A673 (cell line): Measurements from ENCODE around the gene NECAB2. TPM values are rescaled to one million over a fixed set of nuclear protein-coding genes. Genes with fewer than 3 reads are reported as not detected.

Source experiments
- BruUV-seq: library from RNA; stranded (reverse); fragments of 400-500 nt; replicated peaks from 2 replicates; lab custom pipeline; 2021; lab: Mats Ljungman, UMichigan
- CTCF ChIA-PET: fragments of 300-600 bp; sonication (Branson Sonifier 250); formaldehyde crosslinking; loops from one replicate; lab custom pipeline; 2022; ENCODE audit warnings: antibody characterized with exemption; lab: Charles Lee
- POLR2A ChIA-PET: fragments of 300-600 bp; sonication (Branson Sonifier 250); formaldehyde crosslinking; loops from one replicate; lab custom pipeline; 2022; ENCODE audit warnings: antibody characterized with exemption; ENCODE audit not compliant: low non-redundant PET; lab: Charles Lee
- DNase-seq: peaks from one replicate; pipeline ENCODE4 v3.0.0-alpha.2; 2015; ENCODE audit warnings: low spot score
- H3K27ac ChIP-seq: fragments of 200-600 bp; sonication (generic); 2 replicates; pipeline ENCODE4 v1.5.1; 2016; ENCODE audit warnings: mixed run types, low read depth, mild to moderate bottlenecking, mixed read lengths, antibody characterized with exemption, low read length; ENCODE audit not compliant: poor library complexity, severe bottlenecking
- H3K27me3 ChIP-seq: fragments of 200-600 bp; sonication (generic); replicated peaks from 2 replicates; pipeline ENCODE4 v1.6.1; 2017; ENCODE audit warnings: mixed run types, low read depth, mild to moderate bottlenecking, mixed read lengths, antibody characterized with exemption, low read length; ENCODE audit not compliant: insufficient read depth, poor library complexity
- H3K36me3 ChIP-seq: fragments of 200-600 bp; sonication (generic); 2 replicates; pipeline ENCODE4 v1.6.1; 2016; ENCODE audit warnings: mixed run types, mild to moderate bottlenecking, mixed read lengths, antibody characterized with exemption, low read length; ENCODE audit not compliant: insufficient read depth, poor library complexity, severe bottlenecking
- H3K4me1 ChIP-seq: fragments of 200-600 bp; sonication (generic); 2 replicates; pipeline ENCODE4 v1.6.1; 2017; ENCODE audit warnings: mixed run types, mild to moderate bottlenecking, mixed read lengths, antibody characterized with exemption, low read length; ENCODE audit not compliant: insufficient read depth, poor library complexity, severe bottlenecking
- H3K4me3 ChIP-seq: fragments of 200-600 bp; sonication (generic); 2 replicates; pipeline ENCODE4 v1.5.1; 2016; ENCODE audit warnings: low read depth, mixed run types, mild to moderate bottlenecking, mixed read lengths, low read length; ENCODE audit not compliant: poor library complexity, severe bottlenecking
- H3K9me3 ChIP-seq: fragments of 200-600 bp; sonication (generic); 2 replicates; pipeline ENCODE4 v1.6.1; 2016; ENCODE audit warnings: mixed run types, low read depth, mild to moderate bottlenecking, mixed read lengths, antibody characterized with exemption, low read length; ENCODE audit not compliant: poor library complexity, severe bottlenecking
- EZH2 ChIP-seq: fragments of 200-600 bp; sonication (generic); IDR thresholded peaks from 2 replicates; pipeline ENCODE4 v1.6.1; 2017; ENCODE audit warnings: borderline replicate concordance, low read depth, mild to moderate bottlenecking, mixed read lengths, antibody characterized with exemption, low read length; ENCODE audit not compliant: poor library complexity, severe bottlenecking
- intact Hi-C: fragments of 100-400 bp; cut with micrococcal nuclease; formaldehyde crosslinking; loops from one replicate; pipeline ENCODE4 v1.10.0; 2022; ENCODE audit not compliant: unreplicated experiment
- total RNA-seq: library from RNA; stranded (reverse); gene quantifications from 2 replicates; pipeline ENCODE4 v1.2.3, GENCODE V29; 2021
- TF ChIP-seq, protein P1 (sequence below): fragments of 300-800, 200-600 bp; sonication (generic); conservative IDR thresholded peaks from 2 replicates; pipeline ENCODE4 v1.5.1; 2017; ENCODE audit warnings: low read depth, mild to moderate bottlenecking, antibody characterized with exemption, low read length, moderate library complexity, mixed read lengths

Gene NECAB2
- total RNA-seq, 1 experiment from 2014 or later, result 0.80 TPM

- H3K27ac ChIP-seq, result no peak overlapping the region
- DNase-seq, result no peak
- POLR2A ChIA-PET, result no interaction called here
- H3K27me3 ChIP-seq, result no peaks in the 10 kb centered on the region
- BruUV-seq, result no TSS peak
- no peaks in the 10 kb centered on the region for H3K36me3 ChIP-seq
- no peak overlapping the region for H3K4me3 ChIP-seq
- CTCF ChIA-PET, result no interaction called here
- no peaks in the 10 kb centered on the region for H3K4me1 ChIP-seq
- H3K9me3 ChIP-seq, result no peaks in the 10 kb centered on the region
- no peak for TF ChIP-seq EZH2
- TF ChIP-seq, protein P1, sequence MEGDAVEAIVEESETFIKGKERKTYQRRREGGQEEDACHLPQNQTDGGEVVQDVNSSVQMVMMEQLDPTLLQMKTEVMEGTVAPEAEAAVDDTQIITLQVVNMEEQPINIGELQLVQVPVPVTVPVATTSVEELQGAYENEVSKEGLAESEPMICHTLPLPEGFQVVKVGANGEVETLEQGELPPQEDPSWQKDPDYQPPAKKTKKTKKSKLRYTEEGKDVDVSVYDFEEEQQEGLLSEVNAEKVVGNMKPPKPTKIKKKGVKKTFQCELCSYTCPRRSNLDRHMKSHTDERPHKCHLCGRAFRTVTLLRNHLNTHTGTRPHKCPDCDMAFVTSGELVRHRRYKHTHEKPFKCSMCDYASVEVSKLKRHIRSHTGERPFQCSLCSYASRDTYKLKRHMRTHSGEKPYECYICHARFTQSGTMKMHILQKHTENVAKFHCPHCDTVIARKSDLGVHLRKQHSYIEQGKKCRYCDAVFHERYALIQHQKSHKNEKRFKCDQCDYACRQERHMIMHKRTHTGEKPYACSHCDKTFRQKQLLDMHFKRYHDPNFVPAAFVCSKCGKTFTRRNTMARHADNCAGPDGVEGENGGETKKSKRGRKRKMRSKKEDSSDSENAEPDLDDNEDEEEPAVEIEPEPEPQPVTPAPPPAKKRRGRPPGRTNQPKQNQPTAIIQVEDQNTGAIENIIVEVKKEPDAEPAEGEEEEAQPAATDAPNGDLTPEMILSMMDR, result no peak
- intact Hi-C loops, result no loop called here
Observed at GRCh38 chr16:84029297-84030047, 61.4 kb downstream of the NECAB2 start.

GRCh38 chr16:84031556-84031955 lies 63.5 kb downstream of the NECAB2 start:
- CTCF ChIA-PET, result no interaction called here
- Histone ChIP-seq H3K4me3 (no peak overlapping the region), H3K27ac (no peak overlapping the region), H3K9me3 (no peaks in the 10 kb centered on the region), H3K4me1 (no peaks in the 10 kb centered on the region), H3K27me3 (no peaks in the 10 kb centered on the region), H3K36me3 (no peaks in the 10 kb centered on the region)
- BruUV-seq, result no TSS peak
- DNase-seq, result no peak
- POLR2A ChIA-PET, result no interaction called here
- intact Hi-C loops, result no loop called here
- TF ChIP-seq, protein P1, result no peak
- no peak for TF ChIP-seq EZH2

DNA sequence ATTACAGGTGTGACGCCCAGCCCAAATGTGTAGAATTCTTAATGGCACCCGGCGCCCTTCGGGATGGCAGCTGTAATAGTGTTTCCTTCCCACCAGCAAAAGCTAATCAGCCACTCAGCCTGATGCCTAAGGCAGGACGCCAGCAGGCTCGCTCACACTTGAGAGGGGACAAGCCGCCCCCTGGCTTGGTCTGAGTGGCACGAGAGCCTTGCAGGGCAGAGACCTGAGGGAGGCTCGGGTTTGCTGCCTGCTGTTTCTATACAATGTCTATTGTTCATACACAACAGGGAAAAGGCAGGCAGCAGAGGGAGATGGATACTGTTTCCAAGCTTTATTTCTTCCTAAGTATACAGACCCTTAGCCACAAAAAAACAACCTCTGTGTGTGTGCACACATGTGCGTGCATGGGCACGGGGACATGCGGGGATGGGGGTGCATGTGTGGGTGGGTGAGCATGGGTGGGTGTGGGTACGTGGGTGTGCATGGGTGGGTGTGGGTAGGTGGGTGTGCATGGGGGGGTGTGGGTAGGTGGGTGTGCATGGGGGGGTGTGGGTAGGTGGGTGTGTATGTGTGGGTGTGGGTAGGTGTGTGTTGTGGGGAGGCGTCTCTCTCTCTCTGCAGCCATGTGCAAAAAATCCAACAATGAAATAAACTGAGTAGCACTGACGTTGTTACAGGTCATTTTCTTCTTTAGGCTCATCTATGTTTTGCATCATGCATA lies 64.6 kb downstream of the NECAB2 start:
- Histone ChIP-seq H3K4me3 (no peak overlapping the region), H3K4me1 (no peaks in the 10 kb centered on the region), H3K36me3 (no peaks in the 10 kb centered on the region), H3K27ac (no peak overlapping the region), H3K27me3 (no peaks in the 10 kb centered on the region), H3K9me3 (no peaks in the 10 kb centered on the region)
- no TSS peak for BruUV-seq
- ChIA-PET POLR2A (no interaction called here), CTCF (no interaction called here)
- no peak for DNase-seq
- intact Hi-C loops, result no loop called here
- TF ChIP-seq, protein P1, result no peak
- no peak for TF ChIP-seq EZH2
